ENCODE measurements around the gene CFAP61.
A peak's percentile ranks its signal among the peaks of the same experiment; 100 is the strongest.

CFAP61 gene

DNA sequence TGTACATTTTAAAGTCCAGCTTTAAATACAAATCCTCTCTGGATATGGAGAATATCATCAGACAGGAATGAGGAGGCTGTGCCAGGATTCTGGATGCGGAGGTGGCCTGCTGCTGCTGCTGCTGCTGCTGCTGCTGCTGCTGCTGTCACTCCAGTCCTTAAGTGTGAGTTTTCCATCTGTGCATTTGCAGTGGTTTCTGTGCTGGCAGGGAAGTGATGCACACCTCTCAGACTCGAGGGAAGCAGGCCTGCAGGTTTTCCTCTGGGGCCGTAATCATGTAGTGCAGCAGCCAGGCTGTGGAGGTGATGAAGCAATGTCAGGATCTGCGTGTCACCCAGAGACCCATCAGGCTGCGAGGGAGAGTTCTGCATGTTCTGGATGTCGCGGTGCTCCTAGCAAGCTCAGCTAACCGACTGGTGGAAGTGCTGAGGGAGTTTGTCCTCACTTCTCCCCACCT is 32.0 kb downstream of the CFAP61 start:
- POLR2A ChIA-PET, result no interaction called here
- Histone ChIP-seq H3K27ac (ENCODE audit: extremely low read depth, low read depth, low read length) (no peak overlapping the region), H3K36me3 (ENCODE audit: control insufficient read depth in 2 of 2, insufficient read depth in 1 of 2, low read length in 2 of 2) (no peaks in the 10 kb centered on the region)

DNA sequence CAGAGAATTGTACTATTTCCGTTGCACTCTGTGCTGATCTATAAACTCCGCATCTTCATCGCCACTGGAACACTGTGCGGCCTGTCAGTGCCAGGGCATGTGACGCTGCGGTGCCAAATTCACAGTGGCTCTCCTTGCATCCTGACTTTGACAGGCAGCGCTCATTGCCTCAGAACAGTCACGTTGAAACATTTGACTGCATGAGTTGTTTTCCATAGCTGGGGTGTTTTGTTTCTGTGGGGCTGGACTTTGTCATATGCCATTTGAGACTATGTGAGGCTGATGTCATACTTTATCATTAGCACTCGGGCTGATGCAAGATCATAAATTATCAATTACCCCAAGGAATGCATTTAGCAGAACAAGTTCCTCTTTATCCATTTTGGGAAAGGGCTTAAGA is 32.7 kb downstream of the CFAP61 start:
- Histone ChIP-seq H3K4me1 (ENCODE audit: control insufficient read depth, insufficient read depth, low read length) (no peaks in the 10 kb centered on the region), H3K9me3 (ENCODE audit: control insufficient read depth, insufficient read depth, low read depth, low read length) (no peaks in the 10 kb centered on the region), H3K36me3 (ENCODE audit: control insufficient read depth in 2 of 2, insufficient read depth in 1 of 2, low read length in 2 of 2) (no peaks in the 10 kb centered on the region), H3K4me3 (ENCODE audit: low read depth, low read length) (no peak overlapping the region), H3K27ac (ENCODE audit: extremely low read depth, low read depth, low read length) (no peak overlapping the region)
- CTCF ChIA-PET, result interaction anchor here (1.2 to 5.7 kb wide), 4 partner anchors 12 to 490 kb away, joined by 3 to 47 read pairs (median 5); no protein-coding TSS in a partner anchor
- POLR2A ChIA-PET, result no interaction called here
- TF ChIP-seq ZEB2 (tag by site-specific recombination; IDR thresholded peaks at IDR 0.05) (peak; percentile 91), ZNF654 (tag by site-specific recombination; IDR thresholded peaks at IDR 0.05; ENCODE audit: low read depth) (0 out of 2 replicates have a peak, but pooled peaks have one; percentile 6), ZNF184 (tag by site-specific recombination; IDR thresholded peaks at IDR 0.05) (peak; percentile 21; the same call in 1 of the 2 replicates), ZNF391 (tag by site-specific recombination; IDR thresholded peaks at IDR 0.05; ENCODE audit: borderline replicate concordance, low read depth) (no peak), KLF1 (tag by site-specific recombination; IDR thresholded peaks at IDR 0.05) (no peak), ZNF792 (tag by site-specific recombination; IDR thresholded peaks at IDR 0.05) (no peak), ZNF114 (tag by site-specific recombination; IDR thresholded peaks at IDR 0.05) (no peak), ZFP69B (tag by site-specific recombination; IDR thresholded peaks at IDR 0.05) (peak; percentile 61; the same call in 1 of the 2 replicates), ZNF600 (tag by site-specific recombination; IDR thresholded peaks at IDR 0.05) (peak; percentile 31; the same call in 1 of the 2 replicates), ZNF366 (tag by site-specific recombination; conservative IDR thresholded peaks at IDR 0.05) (peak; percentile 84), KLF7 (tag by site-specific recombination; IDR thresholded peaks at IDR 0.05; ENCODE audit: borderline replicate concordance) (no peak), ZNF248 (tag by site-specific recombination; IDR thresholded peaks at IDR 0.05) (no peak), ZNF10 (tag by site-specific recombination; IDR thresholded peaks at IDR 0.05) (no peak)
- TF ChIP-seq, protein P1, sequence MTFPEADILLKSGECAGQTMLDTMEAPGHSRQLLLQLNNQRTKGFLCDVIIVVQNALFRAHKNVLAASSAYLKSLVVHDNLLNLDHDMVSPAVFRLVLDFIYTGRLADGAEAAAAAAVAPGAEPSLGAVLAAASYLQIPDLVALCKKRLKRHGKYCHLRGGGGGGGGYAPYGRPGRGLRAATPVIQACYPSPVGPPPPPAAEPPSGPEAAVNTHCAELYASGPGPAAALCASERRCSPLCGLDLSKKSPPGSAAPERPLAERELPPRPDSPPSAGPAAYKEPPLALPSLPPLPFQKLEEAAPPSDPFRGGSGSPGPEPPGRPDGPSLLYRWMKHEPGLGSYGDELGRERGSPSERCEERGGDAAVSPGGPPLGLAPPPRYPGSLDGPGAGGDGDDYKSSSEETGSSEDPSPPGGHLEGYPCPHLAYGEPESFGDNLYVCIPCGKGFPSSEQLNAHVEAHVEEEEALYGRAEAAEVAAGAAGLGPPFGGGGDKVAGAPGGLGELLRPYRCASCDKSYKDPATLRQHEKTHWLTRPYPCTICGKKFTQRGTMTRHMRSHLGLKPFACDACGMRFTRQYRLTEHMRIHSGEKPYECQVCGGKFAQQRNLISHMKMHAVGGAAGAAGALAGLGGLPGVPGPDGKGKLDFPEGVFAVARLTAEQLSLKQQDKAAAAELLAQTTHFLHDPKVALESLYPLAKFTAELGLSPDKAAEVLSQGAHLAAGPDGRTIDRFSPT (tag by site-specific recombination; IDR thresholded peaks at IDR 0.05), result peak; percentile 46; the same call in 1 of the 2 replicates
- TF ChIP-seq, protein P2, sequence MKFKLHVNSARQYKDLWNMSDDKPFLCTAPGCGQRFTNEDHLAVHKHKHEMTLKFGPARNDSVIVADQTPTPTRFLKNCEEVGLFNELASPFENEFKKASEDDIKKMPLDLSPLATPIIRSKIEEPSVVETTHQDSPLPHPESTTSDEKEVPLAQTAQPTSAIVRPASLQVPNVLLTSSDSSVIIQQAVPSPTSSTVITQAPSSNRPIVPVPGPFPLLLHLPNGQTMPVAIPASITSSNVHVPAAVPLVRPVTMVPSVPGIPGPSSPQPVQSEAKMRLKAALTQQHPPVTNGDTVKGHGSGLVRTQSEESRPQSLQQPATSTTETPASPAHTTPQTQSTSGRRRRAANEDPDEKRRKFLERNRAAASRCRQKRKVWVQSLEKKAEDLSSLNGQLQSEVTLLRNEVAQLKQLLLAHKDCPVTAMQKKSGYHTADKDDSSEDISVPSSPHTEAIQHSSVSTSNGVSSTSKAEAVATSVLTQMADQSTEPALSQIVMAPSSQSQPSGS (tag by site-specific recombination; IDR thresholded peaks at IDR 0.05; ENCODE audit: low read depth), result peak; percentile 74
- TF ChIP-seq, protein P3, sequence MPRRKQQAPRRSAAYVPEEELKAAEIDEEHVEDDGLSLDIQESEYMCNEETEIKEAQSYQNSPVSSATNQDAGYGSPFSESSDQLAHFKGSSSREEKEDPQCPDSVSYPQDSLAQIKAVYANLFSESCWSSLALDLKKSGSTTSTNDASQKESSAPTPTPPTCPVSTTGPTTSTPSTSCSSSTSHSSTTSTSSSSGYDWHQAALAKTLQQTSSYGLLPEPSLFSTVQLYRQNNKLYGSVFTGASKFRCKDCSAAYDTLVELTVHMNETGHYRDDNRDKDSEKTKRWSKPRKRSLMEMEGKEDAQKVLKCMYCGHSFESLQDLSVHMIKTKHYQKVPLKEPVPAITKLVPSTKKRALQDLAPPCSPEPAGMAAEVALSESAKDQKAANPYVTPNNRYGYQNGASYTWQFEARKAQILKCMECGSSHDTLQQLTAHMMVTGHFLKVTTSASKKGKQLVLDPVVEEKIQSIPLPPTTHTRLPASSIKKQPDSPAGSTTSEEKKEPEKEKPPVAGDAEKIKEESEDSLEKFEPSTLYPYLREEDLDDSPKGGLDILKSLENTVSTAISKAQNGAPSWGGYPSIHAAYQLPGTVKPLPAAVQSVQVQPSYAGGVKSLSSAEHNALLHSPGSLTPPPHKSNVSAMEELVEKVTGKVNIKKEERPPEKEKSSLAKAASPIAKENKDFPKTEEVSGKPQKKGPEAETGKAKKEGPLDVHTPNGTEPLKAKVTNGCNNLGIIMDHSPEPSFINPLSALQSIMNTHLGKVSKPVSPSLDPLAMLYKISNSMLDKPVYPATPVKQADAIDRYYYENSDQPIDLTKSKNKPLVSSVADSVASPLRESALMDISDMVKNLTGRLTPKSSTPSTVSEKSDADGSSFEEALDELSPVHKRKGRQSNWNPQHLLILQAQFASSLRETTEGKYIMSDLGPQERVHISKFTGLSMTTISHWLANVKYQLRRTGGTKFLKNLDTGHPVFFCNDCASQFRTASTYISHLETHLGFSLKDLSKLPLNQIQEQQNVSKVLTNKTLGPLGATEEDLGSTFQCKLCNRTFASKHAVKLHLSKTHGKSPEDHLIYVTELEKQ (tag by site-specific recombination; IDR thresholded peaks at IDR 0.05; ENCODE audit: borderline replicate concordance), result 0 out of 2 replicates have a peak, but pooled peaks have one; percentile 27

More for the DNA sequence above, 32.0 kb downstream of the CFAP61 start:
- no peak for TF ChIP-seq ZNF747 (tag by site-specific recombination; IDR thresholded peaks at IDR 0.05)
- no peak for TF ChIP-seq ZNF610 (tag by site-specific recombination; IDR thresholded peaks at IDR 0.05; ENCODE audit: borderline replicate concordance)
- TF ChIP-seq ZNF311 (tag by site-specific recombination; IDR thresholded peaks at IDR 0.05; ENCODE audit: borderline replicate concordance), result no peak
- TF ChIP-seq ZNF707 (tag by site-specific recombination; IDR thresholded peaks at IDR 0.05), result no peak
- TF ChIP-seq ZNF10 (tag by site-specific recombination; IDR thresholded peaks at IDR 0.05), result no peak
- TF ChIP-seq, protein P4, sequence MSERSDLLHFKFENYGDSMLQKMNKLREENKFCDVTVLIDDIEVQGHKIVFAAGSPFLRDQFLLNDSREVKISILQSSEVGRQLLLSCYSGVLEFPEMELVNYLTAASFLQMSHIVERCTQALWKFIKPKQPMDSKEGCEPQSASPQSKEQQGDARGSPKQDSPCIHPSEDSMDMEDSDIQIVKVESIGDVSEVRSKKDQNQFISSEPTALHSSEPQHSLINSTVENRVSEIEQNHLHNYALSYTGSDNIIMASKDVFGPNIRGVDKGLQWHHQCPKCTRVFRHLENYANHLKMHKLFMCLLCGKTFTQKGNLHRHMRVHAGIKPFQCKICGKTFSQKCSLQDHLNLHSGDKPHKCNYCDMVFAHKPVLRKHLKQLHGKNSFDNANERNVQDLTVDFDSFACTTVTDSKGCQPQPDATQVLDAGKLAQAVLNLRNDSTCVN (tag by site-specific recombination; optimal IDR thresholded peaks at IDR 0.05), result no peak
- no peak for TF ChIP-seq ZNF184 (tag by site-specific recombination; IDR thresholded peaks at IDR 0.05)
- TF ChIP-seq GFI1B (tag by site-specific recombination; IDR thresholded peaks at IDR 0.05), result no peak
- no peak for TF ChIP-seq KLF7 (tag by site-specific recombination; IDR thresholded peaks at IDR 0.05; ENCODE audit: borderline replicate concordance)
- TF ChIP-seq ZNF133 (tag by site-specific recombination; IDR thresholded peaks at IDR 0.05), result no peak
- no peak for TF ChIP-seq ZBTB17 (tag by site-specific recombination; IDR thresholded peaks at IDR 0.05)
- TF ChIP-seq, protein P5, sequence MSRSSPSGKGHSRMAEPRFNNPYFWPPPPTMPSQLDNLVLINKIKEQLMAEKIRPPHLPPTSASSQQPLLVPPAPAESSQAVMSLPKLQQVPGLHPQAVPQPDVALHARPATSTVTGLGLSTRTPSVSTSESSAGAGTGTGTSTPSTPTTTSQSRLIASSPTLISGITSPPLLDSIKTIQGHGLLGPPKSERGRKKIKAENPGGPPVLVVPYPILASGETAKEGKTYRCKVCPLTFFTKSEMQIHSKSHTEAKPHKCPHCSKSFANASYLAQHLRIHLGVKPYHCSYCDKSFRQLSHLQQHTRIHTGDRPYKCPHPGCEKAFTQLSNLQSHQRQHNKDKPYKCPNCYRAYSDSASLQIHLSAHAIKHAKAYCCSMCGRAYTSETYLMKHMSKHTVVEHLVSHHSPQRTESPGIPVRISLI (tag by site-specific recombination; IDR thresholded peaks at IDR 0.05), result no peak
- TF ChIP-seq ZNF114 (tag by site-specific recombination; IDR thresholded peaks at IDR 0.05), result no peak
- H3K4me3 ChIP-seq (ENCODE audit: low read depth, low read length), result no peak overlapping the region
- CTCF ChIA-PET, result interaction anchor here (0.6 to 5.7 kb wide), 14 partner anchors 9 to 1706 kb away, joined by 3 to 47 read pairs (median 3); no protein-coding TSS in a partner anchor
- H3K9me3 ChIP-seq (ENCODE audit: control insufficient read depth, insufficient read depth, low read depth, low read length), result no peaks in the 10 kb centered on the region
- H3K4me1 ChIP-seq (ENCODE audit: control insufficient read depth, insufficient read depth, low read length), result no peaks in the 10 kb centered on the region
